Measurements from ENCODE around the gene OAT.

OAT gene

DNA sequence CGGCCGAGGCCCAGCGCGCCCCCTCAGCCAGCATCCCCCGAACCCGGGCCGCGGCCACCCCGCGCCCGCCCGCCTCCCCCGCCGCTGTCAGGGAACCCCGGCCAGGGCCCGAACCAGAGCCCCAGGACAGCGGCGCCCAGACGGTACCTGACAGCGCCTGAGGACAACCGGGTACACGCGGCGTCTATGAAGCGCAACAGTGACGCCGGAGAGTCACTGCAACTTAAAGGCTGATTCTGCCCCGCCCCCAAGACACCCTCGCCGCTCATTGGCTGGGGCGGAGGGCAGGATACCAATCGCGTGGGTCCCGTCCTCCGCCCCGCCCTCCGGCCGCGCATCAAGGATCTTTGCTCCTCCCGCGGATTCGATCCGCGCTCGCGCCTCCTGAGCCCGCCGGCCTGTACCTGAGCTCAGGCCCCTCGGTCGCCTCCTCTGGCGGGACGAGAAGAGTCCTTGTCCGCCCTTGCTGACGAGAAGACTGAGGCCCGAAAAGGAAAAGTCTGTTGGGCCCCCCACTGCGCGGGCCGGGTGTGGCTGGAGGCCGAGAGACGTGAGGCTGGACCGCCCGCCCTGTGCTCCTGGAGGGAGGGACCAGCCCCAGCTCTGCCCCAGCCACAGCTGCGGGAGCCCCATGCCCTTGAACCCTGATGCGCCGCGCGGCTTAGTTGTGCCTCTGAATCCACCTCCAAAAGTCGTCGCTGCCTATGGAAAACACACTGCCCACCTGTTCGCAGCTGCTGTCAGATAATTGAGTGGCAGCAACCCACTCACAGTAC is at the start of gene OAT:
Gene OAT (minus strand): TSS at position 198 of the 776 bp plus-strand sequence. CDS start 6,752 bp downstream, outside the sequence.
- no peaks in the 10 kb centered on the region for H3K9me3 Mint-ChIP-seq (ENCODE audit: low read depth)

DNA sequence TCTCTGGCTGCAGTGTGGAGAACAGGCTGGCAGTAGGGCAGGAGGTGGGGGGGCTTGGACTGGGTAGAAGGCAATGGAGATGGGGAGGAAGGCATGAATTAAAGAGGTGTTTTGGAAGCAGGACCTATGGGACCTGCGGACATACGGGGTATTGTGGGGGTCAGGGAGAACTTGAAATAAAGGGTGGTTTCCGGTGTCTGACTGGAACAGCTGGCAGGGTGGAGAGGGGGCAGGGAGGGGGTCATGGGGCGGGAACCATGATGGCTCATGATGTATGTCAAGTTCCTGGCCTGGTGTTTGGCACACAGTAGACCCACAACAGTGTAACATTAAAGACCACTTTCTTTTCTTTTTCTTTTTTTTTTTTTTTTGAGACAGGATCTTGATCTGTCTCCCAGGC is 48.4 kb upstream of the OAT start:
- H3K4me1 Mint-ChIP-seq (ENCODE audit: low read depth), result peaks cover 29% of the 10 kb centered on the region
- H3K27me3 Mint-ChIP-seq, result no peaks in the 10 kb centered on the region
- no peak overlapping the region for H3K27ac Mint-ChIP-seq
- no peak overlapping the region for H3K4me3 Mint-ChIP-seq
- H3K9me3 Mint-ChIP-seq (ENCODE audit: low read depth), result no peaks in the 10 kb centered on the region
- H3K36me3 Mint-ChIP-seq, result no peaks in the 10 kb centered on the region

More for the DNA sequence above, at the start of gene OAT:
- Mint-ChIP-seq H3K27ac (peak within 1 kb of the TSS; percentile 46), H3K27me3 (peaks cover 3% of the 10 kb centered on the region), H3K36me3 (no peaks in the 10 kb centered on the region), H3K4me3 (peak within 1 kb of the TSS; percentile 86), H3K4me1 (ENCODE audit: low read depth) (peaks cover 30% of the 10 kb centered on the region)

DNA sequence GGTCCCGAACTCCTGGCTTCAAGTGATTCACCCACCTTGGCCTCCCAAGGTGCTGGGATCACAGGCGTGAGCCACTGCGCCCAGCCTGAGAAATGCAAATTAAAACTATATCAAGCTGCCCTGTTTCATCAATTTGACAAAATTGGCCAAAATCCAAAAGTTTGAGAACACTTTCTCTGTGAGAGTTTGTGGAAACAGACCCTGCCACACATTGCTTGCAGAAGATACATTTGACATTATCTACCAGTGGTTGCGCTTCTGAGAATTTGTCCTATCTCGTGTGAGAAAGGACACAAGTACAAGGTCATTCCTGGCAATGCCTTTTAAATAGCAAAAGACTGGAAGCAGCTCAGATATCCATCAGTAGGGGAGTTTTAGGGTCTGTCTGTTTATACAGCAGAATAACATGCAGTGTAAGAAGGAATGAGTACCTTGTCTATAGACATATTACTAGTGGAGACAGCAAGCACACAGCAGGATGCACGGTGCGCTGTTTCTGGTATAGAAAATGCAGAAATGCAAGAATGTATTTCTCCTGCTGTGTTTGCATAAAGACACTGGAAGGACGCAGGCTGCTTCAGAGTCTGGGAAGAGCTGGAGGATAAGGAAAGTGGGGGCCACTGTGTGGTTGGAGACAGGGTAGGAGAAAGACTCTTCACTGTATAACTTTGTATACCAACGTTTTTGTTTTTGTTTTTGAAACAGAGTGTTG is 47.2 kb upstream of the OAT start:
- H3K9me3 Mint-ChIP-seq (ENCODE audit: low read depth), result no peaks in the 10 kb centered on the region
- no peaks in the 10 kb centered on the region for H3K27me3 Mint-ChIP-seq
- no peaks in the 10 kb centered on the region for H3K36me3 Mint-ChIP-seq
- peak overlapping the region; percentile 84 for H3K27ac Mint-ChIP-seq
- peaks cover 33% of the 10 kb centered on the region for H3K4me1 Mint-ChIP-seq (ENCODE audit: low read depth)
- no peak overlapping the region for H3K4me3 Mint-ChIP-seq

DNA sequence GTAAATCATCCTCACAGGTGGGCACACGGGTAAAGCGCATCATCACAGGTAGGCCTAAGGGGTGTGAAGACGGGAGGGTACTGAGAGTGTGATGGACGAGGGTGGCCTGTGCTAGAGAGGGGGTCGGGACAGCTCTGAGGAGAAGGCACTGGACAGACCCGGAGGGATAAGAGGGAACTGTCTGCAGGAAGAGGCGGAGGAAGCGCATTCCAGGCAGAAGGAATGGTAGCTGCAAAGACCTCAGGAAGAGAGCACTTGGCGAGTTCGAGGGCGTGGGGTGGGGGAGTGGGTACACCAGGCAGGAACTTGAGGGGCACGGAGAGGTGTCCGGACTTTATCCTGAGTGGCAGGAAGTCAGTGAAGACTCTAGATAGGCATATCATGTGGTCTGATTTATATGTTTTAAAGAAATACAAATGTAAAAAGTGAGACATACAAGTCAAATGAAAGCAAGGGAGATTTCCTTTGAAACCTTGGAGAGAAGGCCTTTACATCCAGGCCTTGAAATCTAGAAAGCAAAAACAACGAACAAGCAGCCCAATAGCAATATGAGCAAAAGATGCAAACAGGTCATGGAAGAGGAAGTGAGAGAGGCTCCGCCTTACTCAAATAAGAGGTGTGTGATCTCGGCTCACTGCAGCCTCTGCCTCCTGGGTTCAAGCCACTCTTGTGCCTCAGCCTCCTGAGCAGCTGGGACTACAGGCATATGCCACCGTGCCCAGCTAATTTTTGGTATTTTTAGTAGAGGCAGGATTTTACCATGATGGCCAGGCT is 46.5 kb upstream of the OAT start:
- peak overlapping the region; percentile 84 for H3K27ac Mint-ChIP-seq
- H3K9me3 Mint-ChIP-seq (ENCODE audit: low read depth), result no peaks in the 10 kb centered on the region
- no peaks in the 10 kb centered on the region for H3K27me3 Mint-ChIP-seq
- H3K36me3 Mint-ChIP-seq, result no peaks in the 10 kb centered on the region
- peak overlapping the region; percentile 48 for H3K4me3 Mint-ChIP-seq
- H3K4me1 Mint-ChIP-seq (ENCODE audit: low read depth), result peaks cover 33% of the 10 kb centered on the region

DNA sequence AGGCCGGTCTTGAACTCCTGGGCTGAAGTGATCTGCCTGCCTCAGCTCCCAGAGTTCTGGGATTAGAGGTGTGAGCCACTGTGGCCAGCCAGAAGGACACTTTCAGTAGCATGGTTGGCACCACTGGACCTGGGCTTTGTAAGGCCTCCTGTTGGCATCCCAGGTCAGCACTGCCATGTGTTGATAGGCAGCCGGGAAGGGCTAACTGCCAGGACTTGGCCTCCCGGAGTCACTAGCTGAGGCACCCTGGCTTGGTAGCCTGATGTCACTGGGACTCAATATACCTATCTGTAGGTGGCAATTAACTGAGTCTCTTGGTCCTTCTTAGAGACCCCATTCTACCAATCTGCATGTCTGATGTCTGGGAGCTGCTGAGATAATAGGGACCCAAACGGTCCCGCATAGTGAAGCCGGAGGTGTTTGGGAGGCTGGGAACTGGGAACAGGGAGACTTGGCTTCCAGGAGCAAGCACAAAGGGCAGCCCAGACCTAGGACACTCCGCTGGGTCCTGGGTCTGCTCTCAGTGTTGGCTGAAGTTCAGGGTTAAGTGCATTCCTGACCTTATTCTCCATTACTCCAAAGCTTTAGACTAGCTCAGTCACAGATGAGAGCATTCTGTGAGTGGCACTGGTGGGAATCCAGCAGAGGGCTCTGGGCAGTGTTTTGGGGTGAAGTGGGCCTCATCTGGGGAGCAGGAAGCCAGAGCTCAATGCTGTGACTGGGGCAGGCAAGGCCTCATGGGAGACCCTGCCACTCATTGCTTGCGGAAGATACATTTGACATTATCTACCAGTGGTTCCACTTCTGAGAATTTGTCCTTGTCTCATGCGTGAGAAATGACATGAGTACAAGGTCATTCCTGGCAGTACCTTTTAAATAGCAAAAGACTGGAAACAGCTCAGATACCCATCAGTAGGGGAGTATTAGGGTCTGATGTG is 45.6 kb upstream of the OAT start:
- Mint-ChIP-seq H3K4me3 (peak overlapping the region; percentile 48), H3K27ac (peak overlapping the region; percentile 84), H3K27me3 (no peaks in the 10 kb centered on the region), H3K9me3 (ENCODE audit: low read depth) (no peaks in the 10 kb centered on the region), H3K36me3 (no peaks in the 10 kb centered on the region), H3K4me1 (ENCODE audit: low read depth) (peaks cover 30% of the 10 kb centered on the region)

DNA sequence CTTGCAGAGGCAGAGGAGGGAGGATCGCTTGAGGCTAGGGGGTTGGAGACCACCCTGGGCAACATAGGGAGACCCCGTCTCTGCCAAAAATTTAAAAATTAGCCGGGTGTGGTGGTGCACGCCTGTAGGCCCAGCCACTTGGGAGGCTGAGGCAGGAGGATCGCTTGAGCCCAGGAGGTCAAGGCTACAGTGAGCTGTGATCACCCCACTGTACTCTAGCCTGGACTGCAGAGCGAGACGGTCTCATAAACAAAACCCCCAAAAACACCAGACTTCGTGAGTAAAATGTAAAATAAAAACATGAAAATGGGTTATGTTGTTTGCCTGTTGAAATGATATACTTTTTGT is 43.6 kb upstream of the OAT start:
- peak overlapping the region; percentile 90 for H3K4me3 Mint-ChIP-seq
- H3K27me3 Mint-ChIP-seq, result no peaks in the 10 kb centered on the region
- H3K4me1 Mint-ChIP-seq (ENCODE audit: low read depth), result peaks cover 28% of the 10 kb centered on the region
- H3K27ac Mint-ChIP-seq, result peak overlapping the region; percentile 86
- H3K9me3 Mint-ChIP-seq (ENCODE audit: low read depth), result no peaks in the 10 kb centered on the region
- no peaks in the 10 kb centered on the region for H3K36me3 Mint-ChIP-seq

DNA sequence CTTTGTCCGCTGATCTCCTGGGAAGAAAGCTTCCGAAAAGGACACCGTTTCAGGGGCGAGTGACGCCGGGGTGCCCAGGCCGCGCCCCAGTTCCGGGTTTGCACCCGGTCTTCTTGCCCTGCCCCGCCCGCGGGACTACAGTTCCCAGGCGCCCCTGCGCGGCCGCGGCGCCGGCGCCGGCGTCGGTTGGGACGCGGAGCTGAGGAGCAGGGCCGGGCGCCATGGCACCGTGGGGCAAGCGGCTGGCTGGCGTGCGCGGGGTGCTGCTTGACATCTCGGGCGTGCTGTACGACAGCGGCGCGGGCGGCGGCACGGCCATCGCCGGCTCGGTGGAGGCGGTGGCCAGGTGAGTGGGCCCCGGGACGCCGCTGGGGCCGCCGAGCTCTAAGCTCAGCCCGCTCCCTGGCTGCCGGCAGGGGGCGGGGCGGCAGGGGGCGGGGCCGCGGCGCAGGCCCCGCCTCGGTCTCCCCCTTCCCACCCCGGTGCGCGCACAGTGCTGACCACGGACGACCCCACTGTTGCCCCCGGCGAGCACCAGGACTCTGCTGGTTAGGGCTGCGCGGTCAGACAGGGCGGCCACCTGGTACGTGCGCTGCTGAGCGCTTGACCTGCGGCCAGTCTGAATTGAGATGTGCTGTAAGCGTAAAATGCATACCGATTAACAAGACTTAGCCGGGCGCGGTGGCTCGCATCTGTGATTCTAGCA is 43.1 kb upstream of the OAT start, which contains the start of gene LHPP:
Gene LHPP (plus strand): TSS at position 182 of the 706 bp plus-strand sequence. CDS start 40 bp downstream, at position 222.
- peak within 1 kb of the TSS; percentile 90 for H3K4me3 Mint-ChIP-seq
- no peaks in the 10 kb centered on the region for H3K9me3 Mint-ChIP-seq (ENCODE audit: low read depth)
- peak within 1 kb of the TSS; percentile 87 for H3K27ac Mint-ChIP-seq
- no peaks in the 10 kb centered on the region for H3K36me3 Mint-ChIP-seq
- H3K4me1 Mint-ChIP-seq (ENCODE audit: low read depth), result peaks cover 27% of the 10 kb centered on the region
- H3K27me3 Mint-ChIP-seq, result no peaks in the 10 kb centered on the region

DNA sequence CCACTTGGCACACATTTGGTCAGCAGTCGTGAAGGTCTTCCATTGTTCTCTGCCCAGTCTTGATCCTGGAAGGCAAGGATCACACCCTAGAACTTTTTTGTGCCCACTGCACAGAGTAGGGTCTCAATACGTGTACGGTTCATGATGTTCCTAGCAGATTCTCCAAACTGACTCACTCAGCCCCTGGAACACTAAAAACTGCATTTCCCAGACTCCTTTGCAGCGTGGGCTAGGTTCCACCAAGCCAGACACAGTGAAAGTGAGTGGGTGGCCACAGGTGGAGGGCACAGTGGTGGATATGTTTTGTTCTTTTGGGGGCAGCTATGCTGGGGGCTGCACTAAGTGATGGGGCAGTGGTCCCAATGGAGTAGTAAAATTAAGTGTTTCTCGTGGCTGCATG is 41.4 kb upstream of the OAT start:
- Mint-ChIP-seq H3K36me3 (no peaks in the 10 kb centered on the region), H3K9me3 (ENCODE audit: low read depth) (no peaks in the 10 kb centered on the region), H3K27ac (no peak overlapping the region), H3K4me3 (no peak overlapping the region), H3K27me3 (peaks cover 6% of the 10 kb centered on the region), H3K4me1 (ENCODE audit: low read depth) (peaks cover 16% of the 10 kb centered on the region)

DNA sequence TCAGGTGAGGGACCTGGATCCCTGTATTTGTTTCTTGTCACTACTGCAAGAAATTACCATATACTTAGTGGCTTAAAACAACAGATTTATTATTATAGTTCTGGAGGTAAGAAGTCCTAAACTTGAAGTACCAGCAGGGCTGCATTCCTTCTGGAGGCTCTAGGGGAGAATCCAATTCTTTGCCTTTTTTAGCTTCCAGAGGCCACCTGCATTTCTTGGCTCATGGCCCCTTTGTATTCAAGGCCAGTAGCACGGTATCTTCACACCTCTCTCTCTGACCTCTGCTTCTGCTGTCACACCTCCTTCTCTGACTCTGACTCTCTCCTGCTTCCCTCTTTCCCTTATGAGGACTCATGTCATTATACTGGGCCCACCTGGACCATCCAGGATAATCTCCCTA is 40.7 kb upstream of the OAT start:
- no peak overlapping the region for H3K4me3 Mint-ChIP-seq
- no peak overlapping the region for H3K27ac Mint-ChIP-seq
- no peaks in the 10 kb centered on the region for H3K36me3 Mint-ChIP-seq
- H3K9me3 Mint-ChIP-seq (ENCODE audit: low read depth), result no peaks in the 10 kb centered on the region
- H3K4me1 Mint-ChIP-seq (ENCODE audit: low read depth), result peaks cover 8% of the 10 kb centered on the region
- H3K27me3 Mint-ChIP-seq, result peaks cover 10% of the 10 kb centered on the region

DNA sequence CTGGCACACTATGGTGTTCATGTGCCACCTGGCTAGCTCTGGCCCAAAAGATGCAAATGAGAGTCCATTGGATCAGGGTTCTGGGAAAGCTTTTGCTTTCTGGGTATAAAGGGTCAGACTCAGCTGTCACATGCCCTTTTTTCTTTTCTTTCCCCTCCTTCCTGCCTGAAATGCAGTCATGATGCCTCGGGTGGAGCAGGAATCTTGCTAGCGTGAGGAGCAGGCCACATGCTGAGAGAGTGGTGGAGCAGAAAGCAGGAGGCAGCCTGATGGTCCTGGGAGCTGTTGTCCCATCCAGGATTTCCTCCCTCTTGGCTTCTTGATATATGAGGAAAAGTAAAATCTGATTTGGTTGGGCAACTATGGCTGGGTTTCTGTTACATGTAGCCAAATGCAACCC is 40.2 kb upstream of the OAT start:
- H3K4me3 Mint-ChIP-seq, result no peak overlapping the region
- peaks cover 3% of the 10 kb centered on the region for H3K4me1 Mint-ChIP-seq (ENCODE audit: low read depth)
- H3K27ac Mint-ChIP-seq, result no peak overlapping the region
- no peaks in the 10 kb centered on the region for H3K36me3 Mint-ChIP-seq
- H3K27me3 Mint-ChIP-seq, result peaks cover 13% of the 10 kb centered on the region
- H3K9me3 Mint-ChIP-seq (ENCODE audit: low read depth), result no peaks in the 10 kb centered on the region

DNA sequence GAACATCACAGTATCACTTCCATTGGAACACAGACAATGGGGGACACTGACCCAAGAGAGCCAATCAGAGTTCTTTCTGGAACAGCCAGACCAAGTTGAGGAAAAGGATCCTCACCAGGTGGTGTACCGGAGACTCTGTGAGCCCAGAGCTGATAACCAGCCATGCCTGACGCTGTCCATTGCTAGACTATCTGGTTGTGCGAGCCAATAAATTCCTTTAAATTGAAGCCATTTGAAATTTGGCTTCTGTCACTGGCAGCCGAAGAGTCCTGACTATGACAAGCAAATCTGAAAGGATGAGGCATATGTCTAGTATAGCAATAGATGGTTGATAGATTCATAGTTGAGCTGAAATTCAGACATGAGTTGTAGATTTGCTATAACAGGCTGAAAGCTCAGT is 39.8 kb upstream of the OAT start:
- H3K27ac Mint-ChIP-seq, result no peak overlapping the region
- H3K4me3 Mint-ChIP-seq, result no peak overlapping the region
- no peaks in the 10 kb centered on the region for H3K36me3 Mint-ChIP-seq
- H3K27me3 Mint-ChIP-seq, result peaks cover 17% of the 10 kb centered on the region
- no peaks in the 10 kb centered on the region for H3K9me3 Mint-ChIP-seq (ENCODE audit: low read depth)
- peaks cover 3% of the 10 kb centered on the region for H3K4me1 Mint-ChIP-seq (ENCODE audit: low read depth)

DNA sequence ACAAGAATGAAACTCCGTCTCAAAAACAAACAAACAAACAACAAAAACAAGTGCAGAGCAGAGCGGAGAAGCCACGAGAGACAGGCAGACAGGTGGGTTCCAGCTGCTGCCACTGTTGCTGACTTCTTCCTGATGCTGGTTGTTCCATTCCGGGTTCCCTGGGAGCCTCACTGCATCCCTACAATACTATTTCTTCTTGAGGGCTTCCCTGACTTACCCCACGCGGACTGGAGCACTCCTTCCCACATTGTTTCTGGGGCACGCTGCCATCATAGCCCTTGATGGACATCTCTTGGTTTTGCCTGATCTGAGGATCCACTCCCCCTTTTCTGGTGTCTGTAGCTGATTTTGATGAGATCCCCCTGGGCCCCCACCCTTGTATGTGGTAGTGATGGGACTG is 36.7 kb upstream of the OAT start:
- Mint-ChIP-seq H3K4me3 (no peak overlapping the region), H3K27me3 (peaks cover 27% of the 10 kb centered on the region), H3K9me3 (ENCODE audit: low read depth) (no peaks in the 10 kb centered on the region), H3K4me1 (ENCODE audit: low read depth) (peaks cover 1% of the 10 kb centered on the region), H3K36me3 (no peaks in the 10 kb centered on the region), H3K27ac (no peak overlapping the region)

DNA sequence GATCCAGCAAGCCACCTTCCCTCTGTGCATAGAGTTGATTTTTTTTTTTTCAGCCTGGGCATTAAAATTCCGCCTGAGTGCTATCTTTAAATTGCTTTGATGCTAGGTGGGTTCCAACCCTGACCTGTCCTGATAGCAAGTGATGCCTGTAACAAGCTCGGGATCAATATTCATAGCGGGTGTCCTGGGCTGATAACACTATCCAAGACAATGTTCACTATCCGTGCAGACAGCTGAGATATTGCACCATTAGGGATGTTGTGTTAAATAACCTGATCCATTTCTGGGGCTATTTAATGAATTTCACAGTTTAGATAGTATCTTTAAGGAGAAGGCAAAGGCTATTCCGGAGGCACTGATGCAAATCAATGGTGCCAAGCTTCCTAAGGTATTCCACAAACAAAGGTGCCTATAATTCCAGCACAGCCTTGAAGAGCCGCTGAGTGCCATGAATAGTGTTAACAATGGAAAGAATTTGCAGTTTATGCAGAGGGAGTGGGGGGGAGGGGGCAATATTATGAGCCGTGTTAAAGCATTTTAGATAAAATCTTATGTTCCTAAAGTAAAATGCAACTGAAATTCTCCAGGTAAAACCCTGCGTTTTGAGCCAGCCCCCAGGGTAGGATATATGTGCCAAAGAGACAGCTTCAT is 35.4 kb upstream of the OAT start:
- no peaks in the 10 kb centered on the region for H3K9me3 Mint-ChIP-seq (ENCODE audit: low read depth)
- peaks cover 8% of the 10 kb centered on the region for H3K4me1 Mint-ChIP-seq (ENCODE audit: low read depth)
- H3K4me3 Mint-ChIP-seq, result no peak overlapping the region
- no peak overlapping the region for H3K27ac Mint-ChIP-seq
- peaks cover 33% of the 10 kb centered on the region for H3K27me3 Mint-ChIP-seq
- no peaks in the 10 kb centered on the region for H3K36me3 Mint-ChIP-seq

Measured in activated naive CD8-positive, alpha-beta T cell (primary cell).